SK-N-SH treated with all-trans-retinoic acid at 6 μM for 48 hours (cell line): ENCODE results near the gene ADAM30.

Experiments used
- ATAC-seq: fragments of 200-7000 bp; cut with Tn5 transposase; 3 replicates; pipeline ENCODE4 v1.9.1; 2020; ENCODE audit warnings: mild to moderate bottlenecking, moderate library complexity
- BACH2 ChIP-seq: fragments of 250-450 bp; sonication (Bioruptor Pico); IDR thresholded peaks from 2 replicates; pipeline ENCODE4 v1.9.0; 2021; ENCODE audit warnings: mild to moderate bottlenecking, borderline replicate concordance
- CSDC2 ChIP-seq: fragments of 250-450 bp; sonication (Bioruptor Pico); IDR thresholded peaks from 2 replicates; pipeline ENCODE4 v1.5.0; 2020; ENCODE audit warnings: mild to moderate bottlenecking, moderate library complexity
- CSRNP3 ChIP-seq: fragments of 250-450 bp; sonication (Bioruptor Pico); IDR thresholded peaks from 2 replicates; pipeline ENCODE4 v1.5.1; 2021; ENCODE audit warnings: mild to moderate bottlenecking, moderate library complexity
- ESRRG ChIP-seq: fragments of 250-450 bp; sonication (Bioruptor Pico); IDR thresholded peaks from 2 replicates; pipeline ENCODE4 v1.6.1; 2021; ENCODE audit warnings: mild to moderate bottlenecking
- GLIS3 ChIP-seq: fragments of 250-450 bp; sonication (Bioruptor Pico); IDR thresholded peaks from 2 replicates; pipeline ENCODE4 v1.5.0; 2020; ENCODE audit warnings: mild to moderate bottlenecking, moderate library complexity
- ISL1 ChIP-seq: fragments of 250-450 bp; sonication (Bioruptor Pico); IDR thresholded peaks from 2 replicates; pipeline ENCODE4 v2.1.2; 2022; ENCODE audit warnings: mild to moderate bottlenecking, moderate library complexity
- OSR1 ChIP-seq: fragments of 250-450 bp; sonication (Bioruptor Pico); IDR thresholded peaks from 2 replicates; pipeline ENCODE4 v1.8.0; 2022; ENCODE audit warnings: moderate library complexity, mild to moderate bottlenecking, inconsistent platforms
- POU6F1 ChIP-seq: fragments of 250-450 bp; sonication (Bioruptor Pico); IDR thresholded peaks from 2 replicates; pipeline ENCODE4 v1.8.0; 2021; ENCODE audit warnings: low read depth, mild to moderate bottlenecking, moderate library complexity, borderline replicate concordance
- PPARA ChIP-seq: fragments of 250-450 bp; sonication (Bioruptor Pico); IDR thresholded peaks from 2 replicates; pipeline ENCODE4 v1.5.0; 2020; ENCODE audit warnings: mild to moderate bottlenecking, borderline replicate concordance
- RARB ChIP-seq: fragments of 250-450 bp; sonication (Bioruptor Pico); IDR thresholded peaks from 2 replicates; pipeline ENCODE4 v1.8.0; 2021; ENCODE audit warnings: mild to moderate bottlenecking, moderate library complexity
- SNAI2 ChIP-seq: fragments of 250-450 bp; sonication (Bioruptor Pico); IDR thresholded peaks from 2 replicates; pipeline ENCODE4 v1.5.0; 2020; ENCODE audit warnings: mild to moderate bottlenecking, moderate library complexity
- TSHZ2 ChIP-seq: fragments of 250-450 bp; sonication (Bioruptor Pico); IDR thresholded peaks from 2 replicates; pipeline ENCODE4 v1.5.0; 2020; ENCODE audit warnings: mild to moderate bottlenecking, moderate library complexity
- ZC3H10 ChIP-seq: fragments of 250-450 bp; sonication (Bioruptor Pico); IDR thresholded peaks from 2 replicates; pipeline ENCODE4 v1.5.1; 2021; ENCODE audit warnings: mild to moderate bottlenecking, moderate library complexity
- ZFP3 ChIP-seq: fragments of 250-450 bp; sonication (Bioruptor Pico); IDR thresholded peaks from 2 replicates; pipeline ENCODE4 v1.5.0; 2020; ENCODE audit warnings: mild to moderate bottlenecking, moderate library complexity
- ZNF565 ChIP-seq: fragments of 450-650 bp; formaldehyde crosslinking; conservative IDR thresholded peaks from 2 replicates; pipeline ENCODE4 v1.5.0; 2020; ENCODE audit warnings: low read depth, mild to moderate bottlenecking, moderate library complexity
- ZNF70 ChIP-seq: fragments of 450-650 bp; formaldehyde crosslinking; IDR thresholded peaks from 2 replicates; pipeline ENCODE4 v1.5.0; 2020; ENCODE audit warnings: mild to moderate bottlenecking, moderate library complexity
- ZNF8 ChIP-seq: fragments of 450-650 bp; formaldehyde crosslinking; IDR thresholded peaks from 2 replicates; pipeline ENCODE4 v1.5.0; 2020; ENCODE audit warnings: mild to moderate bottlenecking, moderate library complexity
- TF ChIP-seq, protein P1 (sequence below): fragments of 250-450 bp; sonication (Bioruptor Pico); IDR thresholded peaks from 2 replicates; pipeline ENCODE4 v1.8.0; 2020; ENCODE audit warnings: mild to moderate bottlenecking, moderate library complexity, borderline replicate concordance
- TF ChIP-seq, protein P2 (sequence below): fragments of 250-450 bp; sonication (Bioruptor Pico); IDR thresholded peaks from 2 replicates; pipeline ENCODE4 v1.5.1; 2020; ENCODE audit warnings: low read depth, mild to moderate bottlenecking, moderate library complexity

Gene ADAM30

GRCh38 chr1:119873135-119874015, 22.9 kb downstream of the ADAM30 start (continued):
- TF ChIP-seq CSRNP3 (CRISPR knock-in tag) (peak; percentile 82), ESRRG (CRISPR knock-in tag) (no peak), OSR1 (CRISPR knock-in tag) (no peak)

- ATAC-seq: no peak
- no peak for TF ChIP-seq RARB (CRISPR knock-in tag)
- TF ChIP-seq ZC3H10 (CRISPR knock-in tag): no peak
- TF ChIP-seq ISL1 (CRISPR knock-in tag): no peak
- no peak for TF ChIP-seq OSR1 (CRISPR knock-in tag)
- TF ChIP-seq TSHZ2 (CRISPR knock-in tag): no peak
- TF ChIP-seq CSDC2: no peak
- no peak for TF ChIP-seq POU6F1
- TF ChIP-seq, protein P1, sequence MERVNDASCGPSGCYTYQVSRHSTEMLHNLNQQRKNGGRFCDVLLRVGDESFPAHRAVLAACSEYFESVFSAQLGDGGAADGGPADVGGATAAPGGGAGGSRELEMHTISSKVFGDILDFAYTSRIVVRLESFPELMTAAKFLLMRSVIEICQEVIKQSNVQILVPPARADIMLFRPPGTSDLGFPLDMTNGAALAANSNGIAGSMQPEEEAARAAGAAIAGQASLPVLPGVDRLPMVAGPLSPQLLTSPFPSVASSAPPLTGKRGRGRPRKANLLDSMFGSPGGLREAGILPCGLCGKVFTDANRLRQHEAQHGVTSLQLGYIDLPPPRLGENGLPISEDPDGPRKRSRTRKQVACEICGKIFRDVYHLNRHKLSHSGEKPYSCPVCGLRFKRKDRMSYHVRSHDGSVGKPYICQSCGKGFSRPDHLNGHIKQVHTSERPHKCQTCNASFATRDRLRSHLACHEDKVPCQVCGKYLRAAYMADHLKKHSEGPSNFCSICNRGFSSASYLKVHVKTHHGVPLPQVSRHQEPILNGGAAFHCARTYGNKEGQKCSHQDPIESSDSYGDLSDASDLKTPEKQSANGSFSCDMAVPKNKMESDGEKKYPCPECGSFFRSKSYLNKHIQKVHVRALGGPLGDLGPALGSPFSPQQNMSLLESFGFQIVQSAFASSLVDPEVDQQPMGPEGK: no peak
- no peak for TF ChIP-seq ZFP3
- no peak for TF ChIP-seq BACH2 (CRISPR knock-in tag)
- TF ChIP-seq SNAI2 (CRISPR knock-in tag): no peak
- no peak for TF ChIP-seq ZNF70 (CRISPR knock-in tag)
- TF ChIP-seq PPARA (CRISPR knock-in tag): no peak
- TF ChIP-seq ZNF565 (CRISPR knock-in tag): no peak
- TF ChIP-seq, protein P2, sequence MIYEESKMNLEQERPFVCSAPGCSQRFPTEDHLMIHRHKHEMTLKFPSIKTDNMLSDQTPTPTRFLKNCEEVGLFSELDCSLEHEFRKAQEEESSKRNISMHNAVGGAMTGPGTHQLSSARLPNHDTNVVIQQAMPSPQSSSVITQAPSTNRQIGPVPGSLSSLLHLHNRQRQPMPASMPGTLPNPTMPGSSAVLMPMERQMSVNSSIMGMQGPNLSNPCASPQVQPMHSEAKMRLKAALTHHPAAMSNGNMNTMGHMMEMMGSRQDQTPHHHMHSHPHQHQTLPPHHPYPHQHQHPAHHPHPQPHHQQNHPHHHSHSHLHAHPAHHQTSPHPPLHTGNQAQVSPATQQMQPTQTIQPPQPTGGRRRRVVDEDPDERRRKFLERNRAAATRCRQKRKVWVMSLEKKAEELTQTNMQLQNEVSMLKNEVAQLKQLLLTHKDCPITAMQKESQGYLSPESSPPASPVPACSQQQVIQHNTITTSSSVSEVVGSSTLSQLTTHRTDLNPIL (CRISPR knock-in tag): no peak
These were observed 24.4 kb downstream of the ADAM30 start for GRCh38 chr1:119871881-119872280.

- no peak for TF ChIP-seq SNAI2 (CRISPR knock-in tag)
- TF ChIP-seq GLIS3: no peak
- no peak for TF ChIP-seq RARB (CRISPR knock-in tag)
- TF ChIP-seq, all 23 proteins: peak for 0
- peak; percentile 89 for ATAC-seq
These were observed 25.3 kb downstream of the ADAM30 start for GRCh38 chr1:119870917-119871596.

DNA sequence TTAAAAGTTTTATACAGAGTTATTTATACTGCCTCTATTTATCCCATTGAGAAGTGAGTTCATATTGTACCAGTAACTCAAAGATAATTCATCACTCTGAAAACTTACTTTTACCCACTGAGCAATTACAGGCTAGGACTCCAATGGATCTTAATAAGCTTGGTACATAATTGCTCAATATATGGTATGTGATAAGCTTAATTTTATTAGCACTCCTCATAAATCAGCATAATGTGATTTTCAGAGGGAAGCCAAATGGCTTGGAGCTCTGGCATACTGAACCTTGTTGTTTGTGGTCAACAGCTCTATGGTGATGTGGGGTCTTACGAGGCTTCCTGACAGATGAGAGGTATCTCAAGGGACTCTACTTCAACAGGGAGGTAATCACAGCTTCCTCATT, 26.3 kb downstream of the ADAM30 start:
- ATAC-seq: no peak
- TF ChIP-seq BACH2 (CRISPR knock-in tag): no peak
- TF ChIP-seq ISL1 (CRISPR knock-in tag): peak; percentile 96
- TF ChIP-seq ESRRG (CRISPR knock-in tag): peak; percentile 59; the same call in 1 of the 2 replicates
- TF ChIP-seq ZNF8 (CRISPR knock-in tag): peak; percentile 56; the same call in 1 of the 2 replicates
- peak; percentile 94 for TF ChIP-seq CSRNP3 (CRISPR knock-in tag)
- TF ChIP-seq, protein P1: peak; percentile 86
- TF ChIP-seq ZFP3: no peak
- no peak for TF ChIP-seq POU6F1
- TF ChIP-seq GLIS3: no peak; the same call in 1 of the 2 replicates
